CD4-positive, alpha-beta T cell treated with Interleukin-6 for 4 hours (primary cell): ENCODE results near the gene NIM1K.
"Not testable (repeated sequence)": the region's sequence is repeated elsewhere in the genome, so short reads cannot be mapped to it uniquely, and the experiment has no call there.

ENCODE experiments used
- DNase-seq: peaks from one replicate; pipeline ENCODE4 v3.0.0-alpha.2; 2020; ENCODE audit warnings: mixed read lengths

The NIM1K gene

GRCh38 chr5:43191740-43192557 is at the start of gene NIM1K:
TSS of gene NIM1K (plus strand) at chr5:43192225. CDS start at chr5:43245776, 53,551 bp downstream.
- peak; percentile 26 for DNase-seq

- no peak for DNase-seq
These were observed 47.0 kb upstream of the NIM1K start for GRCh38 chr5:43145071-43145470.

- DNase-seq, result no peak
These were observed 45.1 kb upstream of the NIM1K start for GRCh38 chr5:43146958-43147357.

GRCh38 chr5:43148417-43148816 is 43.6 kb upstream of the NIM1K start:
- DNase-seq, result no peak

GRCh38 chr5:43149231-43149630 is 42.8 kb upstream of the NIM1K start:
- no peak for DNase-seq

DNA sequence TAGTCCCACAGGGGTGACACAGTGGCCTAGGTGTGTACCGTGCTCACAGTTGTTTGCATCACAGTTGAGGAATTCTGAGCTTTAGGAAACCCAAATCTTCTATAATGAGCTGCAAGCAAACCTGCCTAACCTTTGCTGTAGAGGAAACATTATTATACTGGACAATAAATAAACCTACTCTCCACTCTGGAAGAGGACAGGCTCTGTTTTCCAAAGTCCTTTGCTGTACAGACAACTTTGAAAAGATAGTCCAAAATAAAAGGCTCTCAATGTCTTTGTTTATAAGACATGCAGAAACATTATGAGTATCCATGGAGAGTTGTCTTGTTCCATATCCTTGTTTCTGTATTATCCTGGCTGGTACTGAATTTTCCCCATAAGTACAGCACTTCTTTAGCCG is 42.0 kb upstream of the NIM1K start:
- no peak for DNase-seq

- DNase-seq, result no peak
These were observed 41.3 kb upstream of the NIM1K start for GRCh38 chr5:43150748-43151147.

DNA sequence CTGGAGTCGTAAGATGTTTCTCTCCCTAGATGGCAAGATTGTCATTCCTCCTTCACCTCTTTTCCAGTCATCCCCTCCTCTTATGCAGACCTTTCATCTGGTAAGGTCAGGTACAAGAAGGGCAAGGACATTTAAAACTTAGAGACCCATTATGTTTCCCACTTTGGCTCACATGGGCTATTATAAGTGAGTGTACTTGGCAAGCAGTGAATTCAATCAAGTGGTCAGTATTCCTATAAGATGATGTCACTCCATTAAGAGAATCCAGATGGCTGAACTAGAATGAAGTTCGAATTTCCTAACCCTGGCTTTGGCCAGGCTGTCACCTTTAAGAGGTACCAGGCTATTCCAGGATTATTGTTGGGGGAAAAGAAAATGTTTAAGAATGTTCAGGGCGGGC is 39.1 kb upstream of the NIM1K start:
- no peak for DNase-seq

GRCh38 chr5:43154469-43154868 is 37.6 kb upstream of the NIM1K start:
- no peak for DNase-seq

DNA sequence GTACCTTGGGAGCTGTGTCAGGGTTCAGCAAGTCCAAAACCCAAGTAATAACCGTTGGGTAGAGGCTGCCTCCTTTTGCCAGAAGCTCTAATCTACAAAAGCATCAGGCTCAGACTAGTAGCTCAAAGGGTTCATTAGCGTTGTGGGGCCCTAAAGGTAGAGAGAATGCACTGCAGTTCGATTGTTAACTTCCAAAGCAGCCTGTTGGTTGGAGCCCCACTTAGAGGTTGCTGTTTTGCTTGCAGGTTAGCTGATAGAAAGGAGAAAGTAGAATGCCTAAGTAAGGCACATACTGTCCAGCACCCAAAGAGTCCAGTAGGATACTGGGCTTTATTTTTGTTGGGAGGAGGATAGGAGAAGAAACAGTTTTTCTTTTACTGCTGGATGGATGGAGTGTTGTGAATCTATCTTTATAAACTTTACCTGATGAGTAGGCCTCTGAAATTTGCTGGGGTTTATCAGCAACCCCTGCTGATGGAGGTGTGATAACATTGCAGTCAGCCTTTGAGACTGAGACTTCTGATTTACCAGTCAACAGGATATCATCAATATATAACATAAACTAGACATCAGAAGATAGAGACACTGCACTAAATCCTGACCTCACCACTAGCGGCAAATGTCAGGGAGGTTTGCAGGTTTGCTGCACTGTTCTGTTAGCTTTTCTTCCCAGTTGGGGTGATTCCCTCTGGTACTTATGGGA is 36.5 kb upstream of the NIM1K start:
- no peak for DNase-seq

DNA sequence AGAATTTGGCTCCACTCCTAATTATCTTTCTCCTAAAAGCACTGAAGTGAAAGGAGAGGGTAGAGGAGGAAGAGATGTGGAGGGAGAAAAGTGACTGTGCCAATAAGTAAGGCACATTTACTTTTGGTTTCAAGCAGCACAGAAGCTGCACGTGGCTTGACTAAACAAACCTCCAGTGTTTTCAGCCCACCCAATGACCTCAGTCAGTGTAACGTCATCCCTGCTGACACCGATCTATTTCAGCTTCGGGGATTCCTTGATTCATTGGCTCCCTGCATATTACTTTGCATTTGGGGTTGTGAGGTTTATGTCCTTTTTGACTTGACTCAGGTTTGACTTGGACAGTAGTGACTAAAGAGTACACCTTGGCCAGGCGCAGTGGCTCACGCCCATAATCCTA is 35.6 kb upstream of the NIM1K start:
- no peak for DNase-seq

GRCh38 chr5:43157068-43157467 is 35.0 kb upstream of the NIM1K start:
- no peak for DNase-seq

- peak; percentile 18 for DNase-seq
These were observed 30.8 kb upstream of the NIM1K start for GRCh38 chr5:43161244-43161643.

- not testable (repeated sequence) for DNase-seq
These were observed 27.2 kb upstream of the NIM1K start for GRCh38 chr5:43164801-43165200.

DNA sequence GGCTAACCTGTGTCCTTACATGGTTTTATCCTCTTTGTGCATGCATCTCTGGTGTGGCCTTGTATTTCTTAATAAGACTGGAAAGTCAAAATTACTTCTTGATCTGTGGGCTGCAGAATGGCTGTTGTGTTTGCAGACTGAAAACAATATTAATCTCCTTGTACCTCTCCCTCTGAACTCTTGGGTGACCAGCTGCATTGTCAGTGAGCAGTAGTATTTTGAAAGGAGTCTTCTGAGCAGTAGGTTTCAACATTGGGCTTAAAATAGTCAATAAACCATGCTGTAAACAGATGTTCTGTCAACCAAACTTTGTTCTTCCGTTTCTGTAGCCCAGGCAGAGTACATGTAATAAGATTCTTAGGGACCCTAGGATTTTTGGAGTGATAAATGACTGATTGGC is 26.7 kb upstream of the NIM1K start:
- no peak for DNase-seq

DNA sequence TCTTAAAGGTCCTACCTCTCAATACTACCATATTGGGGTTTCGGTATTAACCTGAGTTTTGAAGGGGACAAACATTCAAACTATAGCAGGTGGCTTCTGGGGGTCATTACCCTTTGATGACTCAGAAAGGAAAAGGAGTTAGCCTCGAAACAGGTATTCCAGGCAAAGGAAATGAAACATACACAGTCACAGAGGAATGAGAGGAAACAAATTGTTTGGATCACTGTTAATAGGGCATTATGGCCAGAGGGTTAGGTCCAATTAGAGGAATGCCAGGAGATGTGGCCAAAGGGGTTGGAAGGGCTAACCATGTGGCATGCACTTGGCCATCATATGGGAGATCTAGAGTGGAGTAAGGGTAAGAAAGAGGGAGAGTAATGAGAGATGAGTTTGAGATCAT is 23.9 kb upstream of the NIM1K start:
- no peak for DNase-seq

- no peak for DNase-seq
These were observed 20.6 kb upstream of the NIM1K start for GRCh38 chr5:43171451-43171850.

- no peak for DNase-seq
These were observed 20.1 kb upstream of the NIM1K start for GRCh38 chr5:43171926-43172325.

DNA sequence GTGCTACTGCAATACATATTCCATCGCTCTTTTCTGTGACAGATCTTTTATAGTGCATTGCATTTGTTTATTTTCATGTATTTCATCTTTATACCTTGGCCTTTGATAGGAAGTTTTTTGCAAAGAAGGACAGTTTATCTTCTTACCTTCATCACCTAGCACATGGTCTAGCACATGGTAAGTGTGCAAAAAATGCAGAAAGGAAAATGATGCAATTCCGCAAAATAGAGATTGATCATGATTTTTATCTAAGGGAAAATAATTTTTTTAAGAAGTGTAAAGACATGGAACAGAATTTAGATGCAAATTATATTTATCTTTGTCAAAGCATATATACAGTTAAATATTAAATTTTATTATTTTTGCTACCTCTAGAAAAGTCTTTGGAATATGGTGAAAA is 19.2 kb upstream of the NIM1K start:
- DNase-seq, result no peak

GRCh38 chr5:43174586-43174985 is 17.4 kb upstream of the NIM1K start:
- DNase-seq, result no peak

DNA sequence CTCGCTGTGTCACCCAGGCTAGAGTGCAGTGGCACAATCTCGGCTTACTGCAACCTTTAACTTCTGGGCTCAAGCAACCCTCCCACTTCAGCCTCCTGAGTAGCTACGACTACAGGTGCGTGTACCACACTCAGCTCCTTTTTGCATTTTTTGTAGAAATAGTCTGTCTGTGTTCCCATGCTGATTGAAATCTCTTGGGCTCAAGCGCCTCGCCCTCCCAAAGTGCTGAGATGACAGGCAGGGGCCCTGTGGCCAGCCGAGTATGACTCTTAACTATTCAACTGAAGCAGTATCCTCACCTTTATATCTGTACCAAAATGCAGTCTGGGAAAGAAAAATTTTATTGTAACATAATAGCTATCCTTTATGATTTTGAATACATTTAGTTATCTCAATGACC is 12.2 kb upstream of the NIM1K start:
- DNase-seq, result no peak

GRCh38 chr5:43182421-43182820 is 9.6 kb upstream of the NIM1K start:
- no peak for DNase-seq

DNA sequence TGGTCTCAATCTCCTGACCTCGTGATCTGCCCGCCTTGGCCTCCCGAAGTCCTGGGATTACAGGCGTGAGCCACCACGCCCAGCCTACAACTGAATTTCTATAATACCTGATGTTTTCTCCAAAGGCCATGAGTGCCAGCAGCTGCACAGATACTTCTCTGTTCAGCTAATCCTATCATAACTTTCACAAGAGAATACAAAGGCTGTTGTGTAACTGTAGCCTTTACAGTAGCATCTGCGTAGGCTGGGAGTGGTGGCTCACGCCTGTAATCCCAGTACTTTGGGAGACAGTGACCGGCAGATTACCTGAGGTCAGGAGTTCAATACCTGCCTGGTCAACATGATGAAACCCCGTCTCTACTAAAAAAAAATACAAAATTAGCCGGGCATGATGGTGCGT is 8.9 kb upstream of the NIM1K start:
- DNase-seq, result not testable (repeated sequence)
